NT2/D1 (cell line): Measurements from ENCODE around the gene ZNF443.
"Not testable (repeated sequence)": the region's sequence is repeated elsewhere in the genome, so short reads cannot be mapped to it uniquely, and the experiment has no call there.

ENCODE experiments used
- YY1 ChIP-seq: IDR thresholded peaks from 2 replicates; pipeline ENCODE4 v1.6.1; 2011; ENCODE audit not compliant: insufficient read length, insufficient read depth
- ZNF274 ChIP-seq: IDR thresholded peaks from 2 replicates; pipeline ENCODE4 v1.6.1; 2011; ENCODE audit warnings: mild to moderate bottlenecking, low read depth, low read length

DNA sequence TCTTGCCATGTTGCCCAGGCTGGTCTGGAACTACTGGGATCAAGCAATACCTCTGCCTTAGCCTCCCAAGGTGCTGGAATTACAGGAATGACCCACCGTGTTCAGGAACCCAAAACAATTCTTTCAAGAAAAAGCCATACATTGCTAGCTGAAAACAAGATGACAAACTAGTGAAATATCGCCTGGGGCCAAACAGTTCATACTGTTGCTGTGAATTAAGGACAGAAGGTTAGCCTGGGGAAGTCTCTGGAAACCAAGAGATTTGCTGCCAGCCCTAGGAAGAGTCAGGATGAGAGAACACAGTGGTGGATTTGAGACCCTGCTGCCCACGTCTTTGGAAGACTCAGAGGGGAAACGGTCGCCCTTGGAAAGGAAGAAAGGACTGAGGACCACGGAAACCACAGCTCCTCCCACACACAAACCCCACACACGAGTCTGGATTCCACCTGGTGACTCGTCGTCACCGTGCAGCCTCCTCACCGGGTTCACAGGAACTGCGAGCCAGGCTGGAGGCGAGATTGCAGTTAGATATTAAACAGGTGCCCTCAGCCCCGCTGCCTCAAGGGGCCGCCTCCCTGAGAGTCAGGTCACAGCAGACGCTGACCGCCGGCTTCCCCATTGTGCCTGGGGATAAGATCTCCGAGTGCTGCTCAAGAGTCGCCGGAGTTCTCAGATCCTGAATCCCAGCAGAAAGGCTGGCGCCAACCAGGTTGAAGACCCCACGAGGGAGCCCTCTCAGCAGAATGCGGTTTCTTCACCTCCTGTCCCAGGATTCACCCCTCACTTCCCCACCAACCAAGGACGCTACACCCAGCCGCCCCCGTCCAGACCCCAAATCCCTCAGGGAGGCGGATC lies 908 bp downstream of the ZNF443 start:
- TF ChIP-seq ZNF274, YY1: not testable (repeated sequence)
